K562 (cell line): ENCODE measurements around the gene UTS2R. TPM values are rescaled to one million over a fixed set of nuclear protein-coding genes. Genes with fewer than 3 reads are reported as not detected.
A peak's percentile ranks its signal among the peaks of the same experiment; 100 is the strongest.

Experiments used
- BDP1 ChIP-seq: IDR thresholded peaks from 3 replicates; pipeline ENCODE4 v1.6.1; 2011; ENCODE audit not compliant: insufficient read length, insufficient read depth
- BRF2 ChIP-seq: IDR thresholded peaks from 3 replicates; pipeline ENCODE4 v1.6.1; 2011; ENCODE audit warnings: borderline replicate concordance, mild to moderate bottlenecking; ENCODE audit not compliant: insufficient read length, insufficient read depth
- CCNT2 ChIP-seq: IDR thresholded peaks from 2 replicates; pipeline ENCODE4 v1.6.1; 2011; ENCODE audit warnings: borderline replicate concordance, low read depth, mild to moderate bottlenecking, moderate library complexity, mixed read lengths, low read length; ENCODE audit not compliant: insufficient read length; ENCODE audit errors: extremely low read depth
- CREB1 ChIP-seq, 2 experiments: sonication (generic) in 1 of 2; formaldehyde crosslinking in 1 of 2; IDR thresholded peaks; 2 replicates each; pipeline versions ENCODE4 v1.6.1 to v1.8.0; 2012 to 2022; ENCODE audit warnings: inconsistent platforms in 1 of 2, mild to moderate bottlenecking in 1 of 2, missing genetic modification reagents in 1 of 2, moderate library complexity in 1 of 2
- ETV5 ChIP-seq: sonication (generic); formaldehyde crosslinking; IDR thresholded peaks from 2 replicates; pipeline ENCODE4 v1.4.0; 2020; ENCODE audit warnings: low read depth, mild to moderate bottlenecking, missing genetic modification reagents
- HIVEP1 ChIP-seq: fragments of 250-450 bp; sonication (Bioruptor Pico); IDR thresholded peaks from 2 replicates; pipeline ENCODE4 v1.4.0; 2020; ENCODE audit warnings: mild to moderate bottlenecking
- KLF13 ChIP-seq: fragments of 450-650 bp; IDR thresholded peaks from 2 replicates; pipeline ENCODE4 v1.6.1; 2016; ENCODE audit warnings: missing genetic modification characterization, low read depth, mild to moderate bottlenecking, missing compliant biosample characterization, moderate library complexity, borderline replicate concordance
- MITF ChIP-seq: IDR thresholded peaks from 2 replicates; pipeline ENCODE4 v1.6.1; 2014; ENCODE audit warnings: antibody characterized with exemption
- NEUROD1 ChIP-seq: fragments of 150-350 bp; IDR thresholded peaks from 2 replicates; pipeline ENCODE4 v1.6.1; 2014; ENCODE audit warnings: borderline replicate concordance, low read length, low read depth; ENCODE audit not compliant: partially characterized antibody
- NFIC ChIP-seq: fragments of 450-650 bp; IDR thresholded peaks from 2 replicates; pipeline ENCODE4 v1.6.1; 2017; ENCODE audit warnings: mild to moderate bottlenecking, inconsistent platforms
- PKNOX1 ChIP-seq: fragments of 450-650 bp; IDR thresholded peaks from 2 replicates; pipeline ENCODE4 v1.6.1; 2016
- POLR3A ChIP-seq: IDR thresholded peaks from 2 replicates; pipeline ENCODE4 v1.6.1; 2011; ENCODE audit warnings: borderline replicate concordance, mild to moderate bottlenecking, moderate library complexity; ENCODE audit not compliant: insufficient read length, insufficient read depth; ENCODE audit errors: extremely low read depth
- RBM14 ChIP-seq: fragments of 200-400 bp; formaldehyde crosslinking; IDR thresholded peaks from 2 replicates; pipeline ENCODE4 v1.6.1; 2018; ENCODE audit warnings: low read depth, mild to moderate bottlenecking, low read length, moderate library complexity, borderline replicate concordance; ENCODE audit not compliant: insufficient read depth
- RBM17 ChIP-seq: fragments of 200-400 bp; formaldehyde crosslinking; IDR thresholded peaks from 2 replicates; pipeline ENCODE4 v1.6.1; 2017; ENCODE audit warnings: low read depth, mild to moderate bottlenecking, low read length, borderline replicate concordance
- SRSF3 ChIP-seq: fragments of 200-400 bp; formaldehyde crosslinking; IDR thresholded peaks from 2 replicates; pipeline ENCODE4 v1.6.1; 2016; ENCODE audit warnings: mild to moderate bottlenecking, low read length, moderate library complexity; ENCODE audit not compliant: insufficient read depth
- ZBTB8A ChIP-seq: fragments of 450-650 bp; IDR thresholded peaks from 2 replicates; pipeline ENCODE4 v1.6.1; 2018; ENCODE audit warnings: mild to moderate bottlenecking, moderate library complexity; ENCODE audit not compliant: partially characterized antibody
- ZNF133 ChIP-seq: fragments of 250-450 bp; sonication (Bioruptor Pico); IDR thresholded peaks from 2 replicates; pipeline ENCODE4 v1.4.0; 2020; ENCODE audit warnings: mild to moderate bottlenecking
- ZNF398 ChIP-seq: fragments of 250-450 bp; sonication (Bioruptor Pico); IDR thresholded peaks from 2 replicates; pipeline ENCODE4 v1.8.0; 2021; ENCODE audit warnings: moderate library complexity, mild to moderate bottlenecking, inconsistent platforms
- ZSCAN29 ChIP-seq: fragments of 450-650 bp; IDR thresholded peaks from 2 replicates; pipeline ENCODE4 v1.6.1; 2017
- polyA plus RNA-seq, 8 experiments: library from polyadenylated mRNA; depleted of rRNA in 4 of 8; stranded (reverse) in 5 of 8; unstranded in 3 of 8; fragments of >200 nt; fragmentation: Nextera tagmentation in 2 of 8; fragmentation: Illumina TruSeq in 1 of 8; extraction: Ambion mirVana in 2 of 8; extraction: Trizol in 1 of 8; gene quantifications; 2 replicates each; pipeline versions ENCODE4 v1.2.1 to v1.2.3, GENCODE V29; 2011 to 2014; ENCODE audit warnings: inconsistent platforms in 1 of 8, missing spikeins in 1 of 8
- total RNA-seq, 7 experiments: library from RNA; depleted of rRNA in 6 of 7; stranded (reverse); fragments of >200 nt in 6 of 7; fragmentation: Illumina TruSeq in 2 of 7; extraction: Trizol in 2 of 7; gene quantifications; 2 replicates each; pipeline versions ENCODE4 v1.2.1 to v1.2.3, GENCODE V29; 2011 to 2021; ENCODE audit warnings: low replicate concordance in 1 of 7

Gene UTS2R
- total and polyA plus RNA-seq, 9 of the 15 experiments (the other 6 are each of a cell fraction or from before 2014, with no cell fraction given) = 0.22 TPM; not detected in 8

GRCh38 chr17:82388223-82388921 is 16.8 kb downstream of the UTS2R start (continued):
- TF ChIP-seq CREB1 (IDR thresholded peaks at IDR 0.05) (no peak), CREB1 (CRISPR knock-in tag; IDR thresholded peaks at IDR 0.05) (0 out of 2 replicates have a peak, but pooled peaks have one; percentile 37), RBM17 (no peak), ZNF133 (CRISPR knock-in tag) (no peak), ZSCAN29 (no peak), KLF13 (tag) (peak; percentile 62; the same call in 1 of the 2 replicates), PKNOX1 (no peak), SRSF3 (no peak), HIVEP1 (no peak), NFIC (peak; percentile 69), ETV5 (CRISPR knock-in tag) (no peak), NEUROD1 (no peak), RBM14 (no peak), POLR3A (no peak), MITF (no peak), ZNF398 (CRISPR knock-in tag) (no peak), ZBTB8A (no peak), BRF2 (no peak), CCNT2 (peak; percentile 24), BDP1 (no peak)
